ENCODE measurements around the gene SPACA9. TPM values are rescaled to one million over a fixed set of nuclear protein-coding genes. Genes with fewer than 3 reads are reported as not detected.

Gene SPACA9
- polyA plus RNA-seq, 4 donors = 0.22 to 1.9 (median 1.6) TPM; not detected in 1

GRCh38 chr9:132842124-132843044 is 36.3 kb upstream of the SPACA9 start:
- FAIRE-seq = no peak
- 83 to 89% (median 84%) methylated on average over 5 of the region's 5 CpGs for WGBS, 3 donors
- no peak for DNase-seq
- Histone ChIP-seq H3K27ac (ENCODE audit: low read depth in 1 of 3, low read length in 2 of 3) (no peak overlapping the region), H3K9me3 (ENCODE audit: control insufficient read depth in 2 of 2, insufficient read depth in 1 of 2, low read depth in 1 of 2, low read length in 1 of 2) (no peaks in the 10 kb centered on the region), H3K27me3 (ENCODE audit: control insufficient read depth in 3 of 3, insufficient read depth in 3 of 3, low read length in 3 of 3) (no peaks in the 10 kb centered on the region), H3K4me1 (ENCODE audit: control insufficient read depth in 3 of 3, insufficient read depth in 2 of 3, low read depth in 1 of 3, low read length in 2 of 3) (no peaks in the 10 kb centered on the region), H3K36me3 (ENCODE audit: control insufficient read depth in 3 of 3, insufficient read depth in 2 of 3, low read depth in 1 of 3, low read length in 3 of 3) (no peaks in the 10 kb centered on the region), H3K4me3 (ENCODE audit: low read depth in 1 of 3, low read length in 3 of 3) (no peak overlapping the region)

- H3K4me1 ChIP-seq (ENCODE audit: control insufficient read depth in 3 of 3, insufficient read depth in 2 of 3, low read depth in 1 of 3, low read length in 2 of 3) = no peaks in the 10 kb centered on the region
- H3K27ac ChIP-seq (ENCODE audit: low read depth in 1 of 3, low read length in 2 of 3) = no peak overlapping the region
- 83 to 86% (median 85%) methylated on average over 12 of the region's 12 CpGs for WGBS, 3 donors
- DNase-seq (no peak), FAIRE-seq (no peak)
- H3K9me3 ChIP-seq (ENCODE audit: control insufficient read depth in 2 of 2, insufficient read depth in 1 of 2, low read depth in 1 of 2, low read length in 1 of 2) = no peaks in the 10 kb centered on the region
- no peak overlapping the region for H3K4me3 ChIP-seq (ENCODE audit: low read depth in 1 of 3, low read length in 3 of 3)
- H3K36me3 ChIP-seq (ENCODE audit: control insufficient read depth in 3 of 3, insufficient read depth in 2 of 3, low read depth in 1 of 3, low read length in 3 of 3) = no peaks in the 10 kb centered on the region
- no peaks in the 10 kb centered on the region for H3K27me3 ChIP-seq (ENCODE audit: control insufficient read depth in 3 of 3, insufficient read depth in 3 of 3, low read length in 3 of 3)
These were observed 32.4 kb upstream of the SPACA9 start for GRCh38 chr9:132846109-132846917.

- no peak for FAIRE-seq
- no peak overlapping the region for H3K4me3 ChIP-seq (ENCODE audit: low read depth in 1 of 3, low read length in 3 of 3)
- DNase-seq = no peak
These were observed 31.7 kb upstream of the SPACA9 start for GRCh38 chr9:132846918-132847515.

DNA sequence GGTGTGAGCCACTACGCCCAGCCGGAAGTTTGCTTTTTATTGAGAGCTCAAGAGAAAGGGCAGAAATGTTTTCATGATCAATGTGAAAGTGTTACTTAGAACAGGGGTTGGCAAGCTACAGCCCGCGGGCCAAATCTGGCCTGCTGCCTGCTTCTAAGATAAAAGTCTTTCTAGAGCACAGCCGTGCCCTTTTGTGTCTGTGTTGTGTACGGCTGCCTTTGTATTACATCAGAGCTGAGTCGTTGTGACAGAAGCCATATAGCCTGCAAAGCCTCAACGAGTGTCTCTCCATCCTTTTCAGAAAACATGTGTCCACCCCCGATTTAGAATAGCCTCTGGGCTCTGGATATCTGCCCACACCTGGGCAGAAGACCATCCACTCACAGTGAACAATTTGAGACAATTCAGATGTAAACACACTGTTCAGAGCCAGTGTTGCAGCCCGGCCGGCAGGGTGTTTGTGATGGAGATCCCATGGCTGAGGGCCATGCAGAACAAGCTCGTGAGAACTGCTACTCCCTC is 29.5 kb upstream of the SPACA9 start:
- no peaks in the 10 kb centered on the region for H3K27me3 ChIP-seq (ENCODE audit: control insufficient read depth in 3 of 3, insufficient read depth in 3 of 3, low read length in 3 of 3)
- H3K27ac ChIP-seq (ENCODE audit: low read depth in 1 of 3, low read length in 2 of 3) = no peak overlapping the region
- H3K4me1 ChIP-seq (ENCODE audit: control insufficient read depth in 3 of 3, insufficient read depth in 2 of 3, low read depth in 1 of 3, low read length in 2 of 3) = no peaks in the 10 kb centered on the region
- FAIRE-seq (no peak), DNase-seq (peak in 1 of 2 donors; percentile 50)
- 10 to 51% (median 31%) methylated on average over 12 of the region's 12 CpGs for WGBS, 3 donors
- no peaks in the 10 kb centered on the region for H3K36me3 ChIP-seq (ENCODE audit: control insufficient read depth in 3 of 3, insufficient read depth in 2 of 3, low read depth in 1 of 3, low read length in 3 of 3)
- no peaks in the 10 kb centered on the region for H3K9me3 ChIP-seq (ENCODE audit: control insufficient read depth in 2 of 2, insufficient read depth in 1 of 2, low read depth in 1 of 2, low read length in 1 of 2)
- H3K4me3 ChIP-seq (ENCODE audit: low read depth in 1 of 3, low read length in 3 of 3) = no peak overlapping the region

More at GRCh38 chr9:132846918-132847515, 31.7 kb upstream of the SPACA9 start:
- Histone ChIP-seq H3K27ac (ENCODE audit: low read depth in 1 of 3, low read length in 2 of 3) (no peak overlapping the region), H3K27me3 (ENCODE audit: control insufficient read depth in 3 of 3, insufficient read depth in 3 of 3, low read length in 3 of 3) (no peaks in the 10 kb centered on the region), H3K4me1 (ENCODE audit: control insufficient read depth in 3 of 3, insufficient read depth in 2 of 3, low read depth in 1 of 3, low read length in 2 of 3) (no peaks in the 10 kb centered on the region), H3K36me3 (ENCODE audit: control insufficient read depth in 3 of 3, insufficient read depth in 2 of 3, low read depth in 1 of 3, low read length in 3 of 3) (no peaks in the 10 kb centered on the region), H3K9me3 (ENCODE audit: control insufficient read depth in 2 of 2, insufficient read depth in 1 of 2, low read depth in 1 of 2, low read length in 1 of 2) (no peaks in the 10 kb centered on the region)
- 87 to 92% (median 91%) methylated on average over 15 of the region's 15 CpGs for WGBS, 3 donors

- Histone ChIP-seq H3K27me3 (ENCODE audit: control insufficient read depth in 3 of 3, insufficient read depth in 3 of 3, low read length in 3 of 3) (no peaks in the 10 kb centered on the region), H3K27ac (ENCODE audit: low read depth in 1 of 3, low read length in 2 of 3) (no peak overlapping the region), H3K4me3 (ENCODE audit: low read depth in 1 of 3, low read length in 3 of 3) (no peak overlapping the region), H3K36me3 (ENCODE audit: control insufficient read depth in 3 of 3, insufficient read depth in 2 of 3, low read depth in 1 of 3, low read length in 3 of 3) (no peaks in the 10 kb centered on the region), H3K4me1 (ENCODE audit: control insufficient read depth in 3 of 3, insufficient read depth in 2 of 3, low read depth in 1 of 3, low read length in 2 of 3) (no peaks in the 10 kb centered on the region), H3K9me3 (ENCODE audit: control insufficient read depth in 2 of 2, insufficient read depth in 1 of 2, low read depth in 1 of 2, low read length in 1 of 2) (no peaks in the 10 kb centered on the region)
- DNase-seq = no peak
- FAIRE-seq = no peak
- WGBS, 3 donors = 87 to 96% (median 95%) methylated on average over 4 of the region's 4 CpGs
These were observed 25.2 kb upstream of the SPACA9 start for GRCh38 chr9:132853482-132853881.

GRCh38 chr9:132854832-132855231 is 23.9 kb upstream of the SPACA9 start:
- no peak overlapping the region for H3K27ac ChIP-seq (ENCODE audit: low read depth in 1 of 3, low read length in 2 of 3)
- no peak for FAIRE-seq
- H3K36me3 ChIP-seq (ENCODE audit: control insufficient read depth in 3 of 3, insufficient read depth in 2 of 3, low read depth in 1 of 3, low read length in 3 of 3) = no peaks in the 10 kb centered on the region
- H3K4me1 ChIP-seq (ENCODE audit: control insufficient read depth in 3 of 3, insufficient read depth in 2 of 3, low read depth in 1 of 3, low read length in 2 of 3) = no peaks in the 10 kb centered on the region
- WGBS, 3 donors = 50 to 71% (median 60%) methylated on average over 10 of the region's 10 CpGs
- no peaks in the 10 kb centered on the region for H3K27me3 ChIP-seq (ENCODE audit: control insufficient read depth in 3 of 3, insufficient read depth in 3 of 3, low read length in 3 of 3)
- DNase-seq = no peak
- H3K4me3 ChIP-seq (ENCODE audit: low read depth in 1 of 3, low read length in 3 of 3) = no peak overlapping the region
- no peaks in the 10 kb centered on the region for H3K9me3 ChIP-seq (ENCODE audit: control insufficient read depth in 2 of 2, insufficient read depth in 1 of 2, low read depth in 1 of 2, low read length in 1 of 2)

- no peak for FAIRE-seq
- Histone ChIP-seq H3K4me1 (ENCODE audit: control insufficient read depth in 3 of 3, insufficient read depth in 2 of 3, low read depth in 1 of 3, low read length in 2 of 3) (no peaks in the 10 kb centered on the region), H3K27me3 (ENCODE audit: control insufficient read depth in 3 of 3, insufficient read depth in 3 of 3, low read length in 3 of 3) (no peaks in the 10 kb centered on the region), H3K27ac (ENCODE audit: low read depth in 1 of 3, low read length in 2 of 3) (no peak overlapping the region), H3K4me3 (ENCODE audit: low read depth in 1 of 3, low read length in 3 of 3) (no peak overlapping the region), H3K9me3 (ENCODE audit: control insufficient read depth in 2 of 2, insufficient read depth in 1 of 2, low read depth in 1 of 2, low read length in 1 of 2) (no peaks in the 10 kb centered on the region), H3K36me3 (ENCODE audit: control insufficient read depth in 3 of 3, insufficient read depth in 2 of 3, low read depth in 1 of 3, low read length in 3 of 3) (no peaks in the 10 kb centered on the region)
- no peak for DNase-seq
- 82 to 88% (median 88%) methylated on average over 5 of the region's 5 CpGs for WGBS, 3 donors
These were observed 22.8 kb upstream of the SPACA9 start for GRCh38 chr9:132855904-132856303.

DNA sequence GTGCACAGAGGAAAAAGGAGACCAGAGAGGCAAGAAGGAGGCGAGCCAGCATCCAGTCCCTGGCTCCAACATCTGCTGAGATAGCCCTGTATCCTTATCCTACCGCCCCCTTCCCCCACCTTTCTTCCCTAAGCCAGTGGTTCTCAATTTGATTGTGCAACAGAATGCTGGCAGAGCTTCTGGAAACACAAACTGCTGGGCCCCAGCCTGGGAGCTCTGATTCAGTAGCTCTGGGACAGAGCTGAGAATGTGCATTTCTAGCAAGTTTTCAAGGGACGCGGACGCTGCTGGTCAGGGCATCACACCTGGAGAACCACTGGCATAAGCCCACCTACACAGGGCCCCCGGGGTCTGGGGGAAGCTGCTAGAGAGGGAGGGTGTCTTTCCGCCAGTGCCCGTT is 21.7 kb upstream of the SPACA9 start:
- Histone ChIP-seq H3K9me3 (ENCODE audit: control insufficient read depth in 2 of 2, insufficient read depth in 1 of 2, low read depth in 1 of 2, low read length in 1 of 2) (no peaks in the 10 kb centered on the region), H3K27ac (ENCODE audit: low read depth in 1 of 3, low read length in 2 of 3) (no peak overlapping the region), H3K4me3 (ENCODE audit: low read depth in 1 of 3, low read length in 3 of 3) (no peak overlapping the region), H3K4me1 (ENCODE audit: control insufficient read depth in 3 of 3, insufficient read depth in 2 of 3, low read depth in 1 of 3, low read length in 2 of 3) (no peaks in the 10 kb centered on the region), H3K36me3 (ENCODE audit: control insufficient read depth in 3 of 3, insufficient read depth in 2 of 3, low read depth in 1 of 3, low read length in 3 of 3) (no peaks in the 10 kb centered on the region), H3K27me3 (ENCODE audit: control insufficient read depth in 3 of 3, insufficient read depth in 3 of 3, low read length in 3 of 3) (no peaks in the 10 kb centered on the region)
- DNase-seq (no peak), FAIRE-seq (no peak)
- 56 to 70% (median 63%) methylated on average over 8 of the region's 8 CpGs for WGBS, 3 donors
